Measurements from ENCODE around the gene RGS7.
"Not testable (repeated sequence)": the region's sequence is repeated elsewhere in the genome, so short reads cannot be mapped to it uniquely, and the experiment has no call there.

Gene RGS7

GRCh38 chr1:241270016-241270415, 87.0 kb downstream of the RGS7 start:
- peaks cover 30% of the 10 kb centered on the region for H3K9me3 Mint-ChIP-seq (ENCODE audit: low read depth)
- no peak overlapping the region for H3K4me3 Mint-ChIP-seq
- peaks cover 3% of the 10 kb centered on the region for H3K36me3 Mint-ChIP-seq
- no peaks in the 10 kb centered on the region for H3K4me1 Mint-ChIP-seq (ENCODE audit: low read depth)
- H3K27me3 Mint-ChIP-seq: no peaks in the 10 kb centered on the region
- no peak overlapping the region for H3K27ac Mint-ChIP-seq

- Mint-ChIP-seq H3K27ac (no peak overlapping the region), H3K4me3 (no peak overlapping the region), H3K4me1 (ENCODE audit: low read depth) (no peaks in the 10 kb centered on the region), H3K36me3 (peaks cover 3% of the 10 kb centered on the region), H3K27me3 (no peaks in the 10 kb centered on the region), H3K9me3 (ENCODE audit: low read depth) (peaks cover 24% of the 10 kb centered on the region)
Measured at GRCh38 chr1:241269116-241269515, 87.9 kb downstream of the RGS7 start.

GRCh38 chr1:241266121-241266520, 90.9 kb downstream of the RGS7 start:
- Mint-ChIP-seq H3K36me3 (no peaks in the 10 kb centered on the region), H3K4me3 (no peak overlapping the region), H3K27ac (no peak overlapping the region), H3K27me3 (no peaks in the 10 kb centered on the region), H3K9me3 (ENCODE audit: low read depth) (peaks cover 4% of the 10 kb centered on the region), H3K4me1 (ENCODE audit: low read depth) (no peaks in the 10 kb centered on the region)

GRCh38 chr1:241265428-241265827, 91.6 kb downstream of the RGS7 start:
- H3K36me3 Mint-ChIP-seq: no peaks in the 10 kb centered on the region
- no peaks in the 10 kb centered on the region for H3K27me3 Mint-ChIP-seq
- H3K9me3 Mint-ChIP-seq (ENCODE audit: low read depth): peaks cover 4% of the 10 kb centered on the region
- no peaks in the 10 kb centered on the region for H3K4me1 Mint-ChIP-seq (ENCODE audit: low read depth)
- no peak overlapping the region for H3K27ac Mint-ChIP-seq
- H3K4me3 Mint-ChIP-seq: no peak overlapping the region

GRCh38 chr1:241263346-241263745, 93.7 kb downstream of the RGS7 start:
- H3K4me3 Mint-ChIP-seq: no peak overlapping the region
- H3K4me1 Mint-ChIP-seq (ENCODE audit: low read depth): no peaks in the 10 kb centered on the region
- peaks cover 4% of the 10 kb centered on the region for H3K9me3 Mint-ChIP-seq (ENCODE audit: low read depth)
- peaks cover 1% of the 10 kb centered on the region for H3K27me3 Mint-ChIP-seq
- no peak overlapping the region for H3K27ac Mint-ChIP-seq
- no peaks in the 10 kb centered on the region for H3K36me3 Mint-ChIP-seq

GRCh38 chr1:241253471-241253870, 103.5 kb downstream of the RGS7 start:
- Mint-ChIP-seq H3K27me3 (no peaks in the 10 kb centered on the region), H3K4me1 (ENCODE audit: low read depth) (no peaks in the 10 kb centered on the region), H3K36me3 (no peaks in the 10 kb centered on the region), H3K27ac (no peak overlapping the region), H3K9me3 (ENCODE audit: low read depth) (peaks cover 20% of the 10 kb centered on the region), H3K4me3 (no peak overlapping the region)

- no peaks in the 10 kb centered on the region for H3K4me1 Mint-ChIP-seq (ENCODE audit: low read depth)
- H3K4me3 Mint-ChIP-seq: no peak overlapping the region
- H3K9me3 Mint-ChIP-seq (ENCODE audit: low read depth): peaks cover 23% of the 10 kb centered on the region
- H3K27me3 Mint-ChIP-seq: no peaks in the 10 kb centered on the region
- H3K36me3 Mint-ChIP-seq: no peaks in the 10 kb centered on the region
- H3K27ac Mint-ChIP-seq: no peak overlapping the region
Measured at GRCh38 chr1:241250465-241250864, 106.5 kb downstream of the RGS7 start.

GRCh38 chr1:241240069-241240468, 116.9 kb downstream of the RGS7 start:
- no peak overlapping the region for H3K27ac Mint-ChIP-seq
- no peaks in the 10 kb centered on the region for H3K4me1 Mint-ChIP-seq (ENCODE audit: low read depth)
- H3K27me3 Mint-ChIP-seq: no peaks in the 10 kb centered on the region
- no peak overlapping the region for H3K4me3 Mint-ChIP-seq
- no peaks in the 10 kb centered on the region for H3K9me3 Mint-ChIP-seq (ENCODE audit: low read depth)
- H3K36me3 Mint-ChIP-seq: no peaks in the 10 kb centered on the region

- H3K36me3 Mint-ChIP-seq: no peaks in the 10 kb centered on the region
- H3K4me3 Mint-ChIP-seq: no peak overlapping the region
- no peaks in the 10 kb centered on the region for H3K9me3 Mint-ChIP-seq (ENCODE audit: low read depth)
- no peaks in the 10 kb centered on the region for H3K27me3 Mint-ChIP-seq
- no peak overlapping the region for H3K27ac Mint-ChIP-seq
- H3K4me1 Mint-ChIP-seq (ENCODE audit: low read depth): no peaks in the 10 kb centered on the region
Measured at GRCh38 chr1:241237873-241238272, 119.1 kb downstream of the RGS7 start.

GRCh38 chr1:241235256-241235897, 121.6 kb downstream of the RGS7 start:
- Mint-ChIP-seq H3K4me3 (no peak overlapping the region), H3K9me3 (ENCODE audit: low read depth) (no peaks in the 10 kb centered on the region), H3K27me3 (no peaks in the 10 kb centered on the region), H3K4me1 (ENCODE audit: low read depth) (no peaks in the 10 kb centered on the region), H3K27ac (no peak overlapping the region), H3K36me3 (no peaks in the 10 kb centered on the region)

- Mint-ChIP-seq H3K27me3 (no peaks in the 10 kb centered on the region), H3K9me3 (ENCODE audit: low read depth) (no peaks in the 10 kb centered on the region), H3K4me3 (no peak overlapping the region), H3K36me3 (no peaks in the 10 kb centered on the region), H3K4me1 (ENCODE audit: low read depth) (no peaks in the 10 kb centered on the region), H3K27ac (no peak overlapping the region)
Measured at GRCh38 chr1:241229711-241230110, 127.3 kb downstream of the RGS7 start.

GRCh38 chr1:241229216-241229615, 127.8 kb downstream of the RGS7 start:
- H3K9me3 Mint-ChIP-seq (ENCODE audit: low read depth): no peaks in the 10 kb centered on the region
- H3K4me3 Mint-ChIP-seq: no peak overlapping the region
- H3K4me1 Mint-ChIP-seq (ENCODE audit: low read depth): no peaks in the 10 kb centered on the region
- H3K27ac Mint-ChIP-seq: no peak overlapping the region
- no peaks in the 10 kb centered on the region for H3K36me3 Mint-ChIP-seq
- no peaks in the 10 kb centered on the region for H3K27me3 Mint-ChIP-seq

- no peak overlapping the region for H3K27ac Mint-ChIP-seq
- H3K36me3 Mint-ChIP-seq: no peaks in the 10 kb centered on the region
- H3K4me1 Mint-ChIP-seq (ENCODE audit: low read depth): no peaks in the 10 kb centered on the region
- H3K27me3 Mint-ChIP-seq: no peaks in the 10 kb centered on the region
- H3K4me3 Mint-ChIP-seq: no peak overlapping the region
- H3K9me3 Mint-ChIP-seq (ENCODE audit: low read depth): peaks cover under 1% of the 10 kb centered on the region
Measured at GRCh38 chr1:241228339-241228738, 128.7 kb downstream of the RGS7 start.

GRCh38 chr1:241225741-241226140, 131.3 kb downstream of the RGS7 start:
- H3K9me3 Mint-ChIP-seq (ENCODE audit: low read depth): peaks cover 7% of the 10 kb centered on the region
- H3K27ac Mint-ChIP-seq: no peak overlapping the region
- no peak overlapping the region for H3K4me3 Mint-ChIP-seq
- no peaks in the 10 kb centered on the region for H3K36me3 Mint-ChIP-seq
- H3K4me1 Mint-ChIP-seq (ENCODE audit: low read depth): no peaks in the 10 kb centered on the region
- H3K27me3 Mint-ChIP-seq: no peaks in the 10 kb centered on the region

GRCh38 chr1:241224189-241224588, 132.8 kb downstream of the RGS7 start:
- H3K27me3 Mint-ChIP-seq; H3K9me3 Mint-ChIP-seq (ENCODE audit: low read depth); H3K27ac Mint-ChIP-seq: not testable (repeated sequence)

GRCh38 chr1:241222813-241223212, 134.2 kb downstream of the RGS7 start:
- not testable (repeated sequence) for H3K27me3 Mint-ChIP-seq

More at GRCh38 chr1:241224189-241224588, 132.8 kb downstream of the RGS7 start:
- H3K4me3 Mint-ChIP-seq; H3K4me1 Mint-ChIP-seq (ENCODE audit: low read depth); H3K36me3 Mint-ChIP-seq: not testable (repeated sequence)

More at GRCh38 chr1:241222813-241223212, 134.2 kb downstream of the RGS7 start:
- H3K4me3 Mint-ChIP-seq; H3K9me3 Mint-ChIP-seq (ENCODE audit: low read depth); H3K36me3 Mint-ChIP-seq; H3K27ac Mint-ChIP-seq; H3K4me1 Mint-ChIP-seq (ENCODE audit: low read depth): not testable (repeated sequence)
